Left ventricle myocardium inferior (tissue), 1 donor: ENCODE measurements around the gene TIMP3. TPM values are rescaled to one million over a fixed set of nuclear protein-coding genes. Genes with fewer than 3 reads are reported as not detected.

Source experiments
- DNase-seq: peaks from one replicate; pipeline ENCODE4 v3.0.0-alpha.2; 2020
- H3K27ac ChIP-seq: fragments of 200-600 bp; replicated peaks from 2 replicates; pipeline ENCODE4 v1.8.0; 2021
- H3K27me3 ChIP-seq: fragments of 200-600 bp; 2 replicates; pipeline ENCODE4 v1.8.0; 2021; ENCODE audit warnings: low read depth
- H3K36me3 ChIP-seq: fragments of 200-600 bp; 2 replicates; pipeline ENCODE4 v1.8.0; 2021
- H3K4me1 ChIP-seq: fragments of 200-600 bp; 2 replicates; pipeline ENCODE4 v1.8.0; 2021
- H3K4me3 ChIP-seq: fragments of 200-600 bp; 2 replicates; pipeline ENCODE4 v1.8.0; 2021; ENCODE audit warnings: mild to moderate bottlenecking, moderate library complexity
- H3K9me3 ChIP-seq: fragments of 200-600 bp; replicated peaks from 2 replicates; pipeline ENCODE4 v1.8.0; 2021
- intact Hi-C: fragments of 100-400 bp; cut with micrococcal nuclease; formaldehyde crosslinking; loops from one replicate; pipeline ENCODE4 v1.11.0; 2022
- total RNA-seq: library from RNA; stranded (reverse); fragmentation: NEBNext Ultra II Directional; extraction: Animal tissue kit (Norgen Biotek cat#: 25700); gene quantifications from one replicate; pipeline ENCODE4 v1.2.1, GENCODE V29; 2021
- TF ChIP-seq, protein P1 (sequence below): fragments of 200-600 bp; IDR thresholded peaks from 2 replicates; pipeline ENCODE4 v1.8.0; 2021; ENCODE audit warnings: antibody characterized with exemption, mild to moderate bottlenecking, borderline replicate concordance
- donor health status: DM: no; HTN: yes; CAD: no; lungs with severe emphysema.

TIMP3 gene
- total RNA-seq, 1 donor from 2014 or later = 250 TPM

DNA sequence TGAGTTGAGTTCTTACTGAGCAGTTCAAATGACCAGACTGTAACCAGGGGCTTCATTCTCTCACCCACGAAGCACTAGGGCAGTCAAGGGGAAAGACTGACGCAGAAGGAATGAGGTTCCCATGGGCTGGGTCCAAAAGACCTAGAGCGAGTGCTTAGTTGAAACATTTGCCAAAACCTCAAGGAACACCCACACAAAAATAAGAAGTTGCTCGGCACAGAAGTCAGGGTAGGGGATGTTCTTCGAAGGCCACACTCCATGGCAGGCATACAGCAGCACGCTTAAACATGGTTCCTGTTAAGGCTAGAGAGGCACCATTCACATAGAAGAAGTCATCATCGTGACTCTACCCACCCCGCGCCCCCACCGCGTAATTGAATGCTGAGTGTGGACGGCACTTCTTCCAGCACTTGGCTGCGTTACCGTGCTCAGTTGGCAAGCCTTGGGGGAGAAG is 52.9 kb downstream of the TIMP3 start:
- intact Hi-C loops = no loop called here
- peak overlapping the region; percentile 86 for H3K27ac ChIP-seq
- TF ChIP-seq, protein P1, sequence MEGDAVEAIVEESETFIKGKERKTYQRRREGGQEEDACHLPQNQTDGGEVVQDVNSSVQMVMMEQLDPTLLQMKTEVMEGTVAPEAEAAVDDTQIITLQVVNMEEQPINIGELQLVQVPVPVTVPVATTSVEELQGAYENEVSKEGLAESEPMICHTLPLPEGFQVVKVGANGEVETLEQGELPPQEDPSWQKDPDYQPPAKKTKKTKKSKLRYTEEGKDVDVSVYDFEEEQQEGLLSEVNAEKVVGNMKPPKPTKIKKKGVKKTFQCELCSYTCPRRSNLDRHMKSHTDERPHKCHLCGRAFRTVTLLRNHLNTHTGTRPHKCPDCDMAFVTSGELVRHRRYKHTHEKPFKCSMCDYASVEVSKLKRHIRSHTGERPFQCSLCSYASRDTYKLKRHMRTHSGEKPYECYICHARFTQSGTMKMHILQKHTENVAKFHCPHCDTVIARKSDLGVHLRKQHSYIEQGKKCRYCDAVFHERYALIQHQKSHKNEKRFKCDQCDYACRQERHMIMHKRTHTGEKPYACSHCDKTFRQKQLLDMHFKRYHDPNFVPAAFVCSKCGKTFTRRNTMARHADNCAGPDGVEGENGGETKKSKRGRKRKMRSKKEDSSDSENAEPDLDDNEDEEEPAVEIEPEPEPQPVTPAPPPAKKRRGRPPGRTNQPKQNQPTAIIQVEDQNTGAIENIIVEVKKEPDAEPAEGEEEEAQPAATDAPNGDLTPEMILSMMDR = no peak
- H3K4me1 ChIP-seq = peaks cover 95% of the 10 kb centered on the region
- no peaks in the 10 kb centered on the region for H3K9me3 ChIP-seq
- H3K36me3 ChIP-seq = peaks cover 71% of the 10 kb centered on the region
- H3K27me3 ChIP-seq = no peaks in the 10 kb centered on the region
- DNase-seq = no peak
- no peak overlapping the region for H3K4me3 ChIP-seq

DNA sequence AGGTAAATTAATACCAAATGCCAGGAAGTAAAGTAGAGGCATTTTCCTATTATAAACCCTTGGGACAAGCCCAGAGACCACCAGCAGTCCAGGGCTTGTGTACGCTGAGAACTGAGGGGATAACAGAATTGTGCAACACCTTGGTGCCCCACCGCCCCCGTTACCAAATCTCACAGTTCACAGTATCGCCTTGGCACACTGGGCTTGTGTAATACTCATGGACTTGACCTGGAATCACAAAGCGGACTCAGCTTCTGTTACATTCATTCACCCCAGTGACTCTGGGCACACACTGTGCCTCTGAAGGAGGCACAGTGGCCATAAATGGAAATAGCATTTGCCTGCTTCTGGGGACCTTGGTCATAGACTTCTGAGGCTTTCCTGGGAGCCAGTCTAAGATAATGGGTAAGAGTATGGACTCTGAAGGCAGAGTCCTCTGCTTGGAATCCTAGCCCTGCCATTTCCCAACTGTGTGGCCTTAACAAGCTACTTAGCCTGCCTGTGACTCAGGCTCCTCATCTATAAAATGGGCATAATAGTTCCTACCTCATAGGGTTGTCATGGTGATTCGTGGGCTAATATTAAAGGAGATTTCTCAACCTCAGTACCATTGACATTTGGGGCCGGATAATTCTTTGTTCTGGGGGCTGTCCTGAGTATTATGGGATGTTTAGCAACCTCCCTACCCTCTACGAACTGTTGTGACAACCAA is 53.7 kb downstream of the TIMP3 start:
- Histone ChIP-seq H3K4me3 (no peak overlapping the region), H3K36me3 (peaks cover 71% of the 10 kb centered on the region), H3K27ac (peak overlapping the region; percentile 86), H3K27me3 (no peaks in the 10 kb centered on the region), H3K4me1 (peaks cover 87% of the 10 kb centered on the region), H3K9me3 (no peaks in the 10 kb centered on the region)
- no peak for DNase-seq
- TF ChIP-seq, protein P1 = no peak
- intact Hi-C loops = no loop called here

DNA sequence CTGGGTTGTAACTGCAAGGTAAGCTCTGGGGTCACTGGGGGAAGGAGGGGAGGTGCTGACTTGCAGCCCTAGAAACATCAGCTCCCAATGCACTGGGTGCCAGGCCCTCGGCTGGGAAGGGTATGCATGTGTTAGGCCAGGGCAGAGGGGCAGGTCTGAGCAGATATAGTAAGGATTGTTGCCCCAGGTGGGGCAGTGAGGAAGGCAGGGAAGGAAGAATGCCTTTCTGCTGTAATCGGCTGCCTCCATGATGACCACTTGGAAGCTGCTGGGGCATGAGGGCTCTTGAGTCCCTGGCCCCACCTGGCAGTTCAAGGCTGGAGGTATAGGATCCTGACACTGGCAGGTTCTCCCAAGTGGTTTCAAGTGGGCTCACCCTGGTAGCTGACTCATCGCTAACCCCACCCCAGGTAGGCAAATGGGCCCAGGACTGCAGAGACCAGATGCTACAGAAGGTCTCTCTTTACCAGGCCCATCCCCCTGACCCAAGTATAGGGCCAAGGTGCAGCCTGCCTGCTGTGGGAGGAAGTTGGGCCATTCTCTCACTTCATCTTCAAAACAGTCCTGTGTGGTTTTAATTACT is 56.7 kb downstream of the TIMP3 start:
- DNase-seq = no peak
- Histone ChIP-seq H3K4me1 (peaks cover 62% of the 10 kb centered on the region), H3K27me3 (no peaks in the 10 kb centered on the region), H3K9me3 (no peaks in the 10 kb centered on the region), H3K27ac (peak overlapping the region; percentile 86), H3K36me3 (peaks cover 88% of the 10 kb centered on the region), H3K4me3 (no peak overlapping the region)
- intact Hi-C loops = no loop called here
- TF ChIP-seq, protein P1 = no peak

DNA sequence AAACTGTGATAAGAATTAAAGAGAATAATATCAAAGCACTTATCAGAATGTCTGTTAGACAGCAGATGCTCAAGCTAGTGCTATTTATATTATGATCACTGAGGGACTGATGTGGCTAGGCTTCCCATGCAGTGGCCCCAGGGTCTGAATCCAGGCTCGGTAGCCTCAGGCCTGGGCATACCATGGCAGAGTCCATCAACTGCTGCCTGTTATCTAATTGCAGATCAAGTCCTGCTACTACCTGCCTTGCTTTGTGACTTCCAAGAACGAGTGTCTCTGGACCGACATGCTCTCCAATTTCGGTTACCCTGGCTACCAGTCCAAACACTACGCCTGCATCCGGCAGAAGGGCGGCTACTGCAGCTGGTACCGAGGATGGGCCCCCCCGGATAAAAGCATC is 57.5 kb downstream of the TIMP3 start:
- peak overlapping the region; percentile 28 for H3K27ac ChIP-seq
- TF ChIP-seq, protein P1 = no peak
- peaks cover 85% of the 10 kb centered on the region for H3K36me3 ChIP-seq
- H3K9me3 ChIP-seq = no peaks in the 10 kb centered on the region
- H3K4me1 ChIP-seq = peaks cover 60% of the 10 kb centered on the region
- intact Hi-C loops = no loop called here
- no peaks in the 10 kb centered on the region for H3K27me3 ChIP-seq
- DNase-seq = no peak
- no peak overlapping the region for H3K4me3 ChIP-seq

DNA sequence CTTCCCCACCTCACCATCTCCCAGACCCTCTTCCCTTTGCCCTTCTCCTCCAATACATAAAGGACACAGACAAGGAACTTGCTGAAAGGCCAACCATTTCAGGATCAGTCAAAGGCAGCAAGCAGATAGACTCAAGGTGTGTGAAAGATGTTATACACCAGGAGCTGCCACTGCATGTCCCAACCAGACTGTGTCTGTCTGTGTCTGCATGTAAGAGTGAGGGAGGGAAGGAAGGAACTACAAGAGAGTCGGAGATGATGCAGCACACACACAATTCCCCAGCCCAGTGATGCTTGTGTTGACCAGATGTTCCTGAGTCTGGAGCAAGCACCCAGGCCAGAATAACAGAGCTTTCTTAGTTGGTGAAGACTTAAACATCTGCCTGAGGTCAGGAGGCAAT is 58.2 kb downstream of the TIMP3 start:
- Histone ChIP-seq H3K4me1 (peaks cover 52% of the 10 kb centered on the region), H3K27ac (no peak overlapping the region), H3K36me3 (peaks cover 77% of the 10 kb centered on the region), H3K27me3 (no peaks in the 10 kb centered on the region), H3K4me3 (no peak overlapping the region), H3K9me3 (no peaks in the 10 kb centered on the region)
- intact Hi-C loops = no loop called here
- TF ChIP-seq, protein P1 = no peak
- DNase-seq = no peak
